ENCODE data around the gene SGCG. TPM values are rescaled to one million over a fixed set of nuclear protein-coding genes. Genes with fewer than 3 reads are reported as not detected.

Gene SGCG
- total RNA-seq, 1 donor from 2014 or later, result not detected

DNA sequence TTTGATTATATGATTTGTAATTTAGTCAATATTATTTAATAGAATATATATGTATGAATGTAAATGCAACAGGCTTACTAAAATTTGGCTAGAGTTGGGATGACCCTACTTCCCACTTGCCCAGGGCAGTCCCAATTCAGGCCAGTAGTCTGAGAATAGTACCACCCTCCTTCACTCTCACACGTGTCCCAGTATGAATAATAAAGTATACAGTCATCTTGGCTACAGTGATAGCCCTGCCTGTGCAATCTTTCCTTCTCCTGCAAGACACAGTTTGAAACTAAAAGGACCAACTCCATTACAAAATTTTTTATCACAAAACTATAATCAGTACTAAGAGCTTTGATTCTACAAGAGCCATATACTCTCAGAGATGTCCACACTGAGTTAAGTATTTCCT is 176.6 kb downstream of the SGCG start:
- TF ChIP-seq CTCF (IDR thresholded peaks at IDR 0.05), result no peak
- TF ChIP-seq POLR2A (IDR thresholded peaks at IDR 0.05), result no peak
- TF ChIP-seq POLR2AphosphoS5 (IDR thresholded peaks at IDR 0.05; ENCODE audit: insufficient read depth in 1 of 2, low read depth in 1 of 2), result no peak
- H3K27ac ChIP-seq, result no peak overlapping the region
- H3K36me3 ChIP-seq, result peaks cover 0 to 23% of the 10 kb centered on the region in 2 donors
- H3K27me3 ChIP-seq, result no peaks in the 10 kb centered on the region
- no peak overlapping the region for H3K4me3 ChIP-seq
- no peaks in the 10 kb centered on the region for H3K4me1 ChIP-seq
- DNase-seq (ENCODE audit: extremely low spot score in 2 of 2), result no peak
- intact Hi-C loops (cut with DNase I), result no loop called here
- H3K9me3 ChIP-seq, result no peaks in the 10 kb centered on the region

DNA sequence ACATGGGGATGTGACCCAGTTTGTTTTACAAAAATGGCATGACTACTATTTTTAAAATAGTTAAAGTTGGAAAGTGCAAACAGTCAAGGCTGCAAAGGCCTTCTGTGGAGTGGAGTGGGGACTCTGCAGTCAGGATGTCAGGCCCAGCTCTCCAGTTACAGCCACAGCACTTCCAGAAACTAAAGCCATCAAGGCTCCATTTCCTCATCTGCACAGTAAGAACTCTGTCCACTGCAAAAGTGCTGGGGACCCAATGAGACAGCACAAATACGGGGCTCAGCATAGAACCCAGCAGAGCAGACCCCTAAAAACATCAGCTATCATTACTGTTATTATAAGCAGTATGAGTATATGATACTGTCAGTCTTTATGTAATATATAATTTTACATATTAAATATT is 179.1 kb downstream of the SGCG start:
- TF ChIP-seq CTCF (IDR thresholded peaks at IDR 0.05) (no peak), POLR2A (IDR thresholded peaks at IDR 0.05) (no peak)
- Histone ChIP-seq H3K4me1 (no peaks in the 10 kb centered on the region), H3K27ac (no peak overlapping the region), H3K4me3 (no peak overlapping the region), H3K9me3 (no peaks in the 10 kb centered on the region), H3K36me3 (peaks cover 0 to 39% of the 10 kb centered on the region in 2 donors), H3K27me3 (no peaks in the 10 kb centered on the region)
- intact Hi-C loops (cut with DNase I), result no loop called here
- no peak for DNase-seq (ENCODE audit: extremely low spot score in 2 of 2)

DNA sequence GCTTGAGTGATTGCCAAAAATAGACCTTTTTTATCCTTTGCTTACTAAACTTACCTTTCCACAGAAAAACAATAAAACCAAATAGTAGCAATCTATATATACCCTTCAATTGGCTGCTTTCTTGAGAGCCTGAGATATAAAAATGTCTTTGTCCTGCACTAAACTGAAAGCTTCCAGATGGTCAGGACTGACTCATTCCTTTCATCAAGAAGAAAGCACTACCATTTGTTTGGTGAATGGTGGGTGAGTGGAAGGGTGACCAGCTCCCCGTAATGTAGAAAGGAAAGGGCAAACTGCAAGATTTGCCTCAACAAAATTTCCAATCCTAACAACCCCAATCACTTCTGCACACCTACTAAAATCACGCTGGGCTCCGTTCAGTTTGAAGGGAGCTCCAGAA is 184.9 kb downstream of the SGCG start:
- Histone ChIP-seq H3K4me3 (no peak overlapping the region), H3K27me3 (no peaks in the 10 kb centered on the region), H3K27ac (no peak overlapping the region), H3K4me1 (no peaks in the 10 kb centered on the region), H3K9me3 (no peaks in the 10 kb centered on the region), H3K36me3 (peaks cover 0 to 51% of the 10 kb centered on the region in 2 donors)
- DNase-seq (ENCODE audit: extremely low spot score in 2 of 2), result no peak
- TF ChIP-seq POLR2AphosphoS5 (IDR thresholded peaks at IDR 0.05; ENCODE audit: insufficient read depth in 1 of 2, low read depth in 1 of 2) (no peak), POLR2A (IDR thresholded peaks at IDR 0.05) (no peak), CTCF (IDR thresholded peaks at IDR 0.05) (no peak)
- intact Hi-C loops (cut with DNase I), result no loop called here

DNA sequence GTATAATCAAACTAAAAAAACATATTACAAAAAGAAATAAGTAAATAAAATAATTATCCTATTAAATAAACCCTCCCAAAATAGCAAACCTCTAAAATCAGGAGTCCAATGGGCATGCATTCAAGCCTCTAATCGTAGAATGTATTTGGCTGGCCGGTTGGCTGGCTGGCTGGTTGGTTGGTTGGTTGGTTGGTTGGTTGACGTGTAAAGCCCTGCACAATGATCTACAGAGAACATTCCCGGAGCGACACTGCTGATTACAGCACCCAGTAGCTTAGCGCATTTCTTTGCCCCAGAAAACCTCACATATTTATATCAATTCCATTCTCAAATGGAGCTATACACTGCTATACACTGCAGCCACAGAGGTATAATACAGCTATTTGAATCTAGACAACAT is 187.1 kb downstream of the SGCG start:
- Histone ChIP-seq H3K9me3 (no peaks in the 10 kb centered on the region), H3K4me1 (peaks cover 7% of the 10 kb centered on the region), H3K27ac (no peak overlapping the region), H3K36me3 (peaks cover 0 to 52% of the 10 kb centered on the region in 2 donors), H3K4me3 (no peak overlapping the region), H3K27me3 (no peaks in the 10 kb centered on the region)
- intact Hi-C loops (cut with DNase I), result no loop called here
- TF ChIP-seq CTCF (IDR thresholded peaks at IDR 0.05) (no peak), POLR2A (IDR thresholded peaks at IDR 0.05) (no peak), POLR2AphosphoS5 (IDR thresholded peaks at IDR 0.05; ENCODE audit: insufficient read depth in 1 of 2, low read depth in 1 of 2) (no peak)
- no peak for DNase-seq (ENCODE audit: extremely low spot score in 2 of 2)

DNA sequence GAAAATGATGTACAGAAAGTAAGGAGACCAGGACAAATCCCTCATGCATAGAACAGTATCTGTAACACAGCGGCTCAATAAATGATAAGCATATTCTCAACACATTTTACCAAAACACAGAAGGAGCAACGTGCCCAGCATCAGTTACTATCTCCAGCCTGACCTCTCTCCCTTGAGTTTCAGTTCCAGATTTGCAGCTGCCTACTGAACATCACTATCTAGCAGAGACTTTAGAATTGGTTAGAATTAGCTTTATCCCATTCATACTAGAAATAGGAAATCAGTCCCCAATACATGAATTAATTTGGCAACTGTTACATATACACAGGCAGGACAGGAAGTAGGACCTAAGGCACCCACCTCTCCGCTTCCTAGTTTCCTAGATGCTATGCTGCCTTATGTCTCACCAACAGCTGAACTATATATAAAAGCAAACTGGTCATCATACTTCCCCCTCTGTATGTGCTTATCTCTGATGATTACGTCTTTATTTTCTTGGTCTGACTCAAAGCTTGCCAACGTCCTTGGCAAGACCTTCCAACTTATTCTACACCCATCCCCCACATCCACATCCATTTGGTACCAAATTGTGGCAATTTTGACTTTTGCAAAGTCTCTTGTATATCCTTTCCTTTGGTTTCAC is 191.6 kb downstream of the SGCG start:
- no peaks in the 10 kb centered on the region for H3K9me3 ChIP-seq
- intact Hi-C loops (cut with DNase I), result no loop called here
- DNase-seq (ENCODE audit: extremely low spot score in 2 of 2), result no peak
- no peak for TF ChIP-seq POLR2A (IDR thresholded peaks at IDR 0.05)
- TF ChIP-seq CTCF (IDR thresholded peaks at IDR 0.05), result no peak
- no peak for TF ChIP-seq POLR2AphosphoS5 (IDR thresholded peaks at IDR 0.05; ENCODE audit: insufficient read depth in 1 of 2, low read depth in 1 of 2)
- H3K36me3 ChIP-seq, result peaks cover 0 to 29% of the 10 kb centered on the region in 2 donors
- peaks cover 31% of the 10 kb centered on the region for H3K4me1 ChIP-seq
- no peak overlapping the region for H3K27ac ChIP-seq
- H3K27me3 ChIP-seq, result no peaks in the 10 kb centered on the region
- no peak overlapping the region for H3K4me3 ChIP-seq

Data from vagina (tissue), 2 donors.